Renal cortex interstitium (tissue), 11 donors: ENCODE results near the gene MGMT. TPM values are rescaled to one million over a fixed set of nuclear protein-coding genes. Genes with fewer than 3 reads are reported as not detected.

ENCODE experiments used
- DNase-seq, 11 donors: peaks; one replicate each; pipeline ENCODE4 v3.0.0-alpha.2; 2013; ENCODE audit warnings: low read depth in 9 of 11, low spot score in 4 of 11; ENCODE audit errors: extremely low read depth in 1 of 11
- polyA plus RNA-seq, 3 donors: library from polyadenylated mRNA; unstranded; fragments of 120-200 nt; gene quantifications; one replicate each; pipeline ENCODE4 v1.2.1, GENCODE V29; 2013; ENCODE audit not compliant: insufficient read length in 3 of 3

The MGMT gene
- polyA plus RNA-seq, 3 donors, result 17.5 to 22.7 (median 20.5) TPM

GRCh38 chr10:129653428-129653827 is 186.4 kb downstream of the MGMT start:
- no peak for DNase-seq

- DNase-seq, result no peak
These were observed 186.8 kb downstream of the MGMT start for GRCh38 chr10:129653861-129654260.

GRCh38 chr10:129654461-129654860 is 187.4 kb downstream of the MGMT start:
- DNase-seq, result no peak

GRCh38 chr10:129655007-129655678 is 188.1 kb downstream of the MGMT start:
- DNase-seq, result no peak

- no peak for DNase-seq
These were observed 188.6 kb downstream of the MGMT start for GRCh38 chr10:129655679-129656031.

- no peak for DNase-seq
These were observed 189.6 kb downstream of the MGMT start for GRCh38 chr10:129656642-129657041.

GRCh38 chr10:129657297-129658017 is 190.4 kb downstream of the MGMT start:
- no peak for DNase-seq

GRCh38 chr10:129658376-129659072 is 191.5 kb downstream of the MGMT start:
- DNase-seq, result no peak

GRCh38 chr10:129659508-129660268 is 192.6 kb downstream of the MGMT start:
- DNase-seq, result no peak

- DNase-seq, result peak in 3 of 11 donors; percentile 9 to 29 (median 9)
These were observed 193.5 kb downstream of the MGMT start for GRCh38 chr10:129660569-129660968.

GRCh38 chr10:129662426-129662825 is 195.4 kb downstream of the MGMT start:
- no peak for DNase-seq

- DNase-seq, result no peak
These were observed 203.1 kb downstream of the MGMT start for GRCh38 chr10:129670124-129670523.

- DNase-seq, result no peak
These were observed 206.3 kb downstream of the MGMT start for GRCh38 chr10:129673292-129673691.

- DNase-seq, result no peak
These were observed 208.2 kb downstream of the MGMT start for GRCh38 chr10:129675027-129675769.

GRCh38 chr10:129676014-129676413 is 209.0 kb downstream of the MGMT start:
- no peak for DNase-seq

- no peak for DNase-seq
These were observed 210.4 kb downstream of the MGMT start for GRCh38 chr10:129677377-129677927.

GRCh38 chr10:129678186-129678585 is 211.1 kb downstream of the MGMT start:
- DNase-seq, result no peak

- no peak for DNase-seq
These were observed 212.2 kb downstream of the MGMT start for GRCh38 chr10:129679207-129679606.
